ENCODE results near the gene CTXN2. TPM values are rescaled to one million over a fixed set of nuclear protein-coding genes. Genes with fewer than 3 reads are reported as not detected.
A peak's percentile ranks its signal among the peaks of the same experiment; 100 is the strongest.

Gene CTXN2
- total and polyA plus RNA-seq, 2 of the 4 experiments (the other 2 are of a cell fraction), result not detected

DNA sequence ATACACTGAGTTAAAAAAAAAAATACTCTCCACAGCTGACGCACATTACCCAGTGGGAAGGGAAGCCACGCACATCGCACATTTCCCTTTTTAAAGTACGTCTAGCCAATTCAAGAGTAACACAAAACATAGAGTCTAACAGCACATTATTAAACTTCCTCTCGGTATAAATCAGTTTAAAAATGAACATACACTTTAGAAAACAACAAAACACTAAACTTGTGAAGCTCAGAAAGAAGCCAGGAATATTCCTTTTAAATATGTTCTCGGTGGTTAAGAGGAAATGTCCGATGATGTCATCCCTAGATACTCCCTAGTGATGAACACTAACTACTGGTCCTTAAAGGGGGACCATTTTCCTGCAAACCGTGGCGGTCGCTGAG lies 14.1 kb upstream of the CTXN2 start:
- Histone ChIP-seq H4K91ac (ENCODE audit: insufficient read depth, low read depth, low read length) (0 out of 2 replicates have a peak overlapping the region, but pooled peaks have one; percentile 43), H2BK20ac (ENCODE audit: low read depth, low read length) (no peak overlapping the region), H3K9ac (ENCODE audit: low read depth, low read length) (0 out of 2 replicates have a peak overlapping the region, but pooled peaks have one; percentile 52), H3K14ac (replicated peaks; ENCODE audit: low read depth, low read length) (no peak overlapping the region), H3K9me1 (ENCODE audit: insufficient read depth, low read length) (no peaks in the 10 kb centered on the region), H4K20me1 (ENCODE audit: insufficient read depth, low read length) (no peaks in the 10 kb centered on the region), H3K27me3 (ENCODE audit: control insufficient read depth, insufficient read depth, low read length) (0 out of 2 replicates have a peak, but pooled peaks cover 2% of the 10 kb centered on the region), H2BK15ac (ENCODE audit: low read depth, low read length) (peak overlapping the region; percentile 60; the same call in 1 of the 3 replicates), H3K4me3 (ENCODE audit: insufficient read depth, low read depth, low read length) (peak overlapping the region; percentile 93), H3K9me3 (ENCODE audit: control insufficient read depth, insufficient read depth, low read length) (no peaks in the 10 kb centered on the region), H4K5ac (ENCODE audit: low read depth, low read length) (no peak overlapping the region), H3K79me1 (ENCODE audit: low read depth in 1 of 2, low read length in 2 of 2) (peaks cover 11 to 15% of the 10 kb centered on the region in 2 experiments), H2AK9ac (replicated peaks; ENCODE audit: low read depth, low read length, poor library complexity) (no peak overlapping the region), H4K8ac (ENCODE audit: low read depth in 2 of 2, low read length in 2 of 2) (0 out of 4 replicates have a peak overlapping the region, but pooled peaks of 1 of the 2 experiments have one; percentile 2), H2BK120ac (ENCODE audit: low read depth, low read length) (no peak overlapping the region), H3K4ac (ENCODE audit: low read depth, low read length) (no peak overlapping the region), H2BK5ac (ENCODE audit: low read depth, low read length, poor library complexity, severe bottlenecking) (peak overlapping the region; percentile 17), H3K27ac (ENCODE audit: insufficient read depth, low read length) (peak overlapping the region; percentile 20; the same call in 1 of the 2 replicates), H3K56ac (ENCODE audit: extremely low read depth, insufficient read depth, low read length) (0 out of 2 replicates have a peak overlapping the region, but pooled peaks have one; percentile 6), H2AK5ac (ENCODE audit: low read depth, low read length) (no peak overlapping the region), H3K23ac (ENCODE audit: low read depth, low read length) (no peak overlapping the region), H3K36me3 (ENCODE audit: control insufficient read depth, insufficient read depth, low read length) (no peaks in the 10 kb centered on the region), H2AFZ (replicated peaks; ENCODE audit: low read length, poor library complexity) (peak overlapping the region; percentile 92), H3K18ac (ENCODE audit: low read depth, low read length) (no peak overlapping the region), H3K4me1 (ENCODE audit: control insufficient read depth, insufficient read depth, low read length) (no peaks in the 10 kb centered on the region; the same call in 1 of the 2 replicates), H3K4me2 (ENCODE audit: low read depth, low read length) (peak overlapping the region; percentile 85)
- WGBS, 2 experiments (ENCODE audit: extremely low coverage in 2 of 2, insufficient read length in 1 of 2), result 20% methylated on average over 1 of the region's 10 CpGs; no CpG with 5 or more reads in 1 of the 2 experiments
- DNase-seq, result peak; percentile 62
- dilution Hi-C loops (cut with HindIII; ENCODE audit: low sequenced_read_pairs, unreplicated experiment), result no loop called here
- intact Hi-C loops (cut with micrococcal nuclease), result no loop called here
- in situ Hi-C loops (cut with MboI; ENCODE audit: low sequenced_read_pairs), result no loop called here
- no peak for TF ChIP-seq MAZ (IDR thresholded peaks at IDR 0.05; ENCODE audit: borderline replicate concordance, low read depth, low read length)
- TF ChIP-seq, protein P1, sequence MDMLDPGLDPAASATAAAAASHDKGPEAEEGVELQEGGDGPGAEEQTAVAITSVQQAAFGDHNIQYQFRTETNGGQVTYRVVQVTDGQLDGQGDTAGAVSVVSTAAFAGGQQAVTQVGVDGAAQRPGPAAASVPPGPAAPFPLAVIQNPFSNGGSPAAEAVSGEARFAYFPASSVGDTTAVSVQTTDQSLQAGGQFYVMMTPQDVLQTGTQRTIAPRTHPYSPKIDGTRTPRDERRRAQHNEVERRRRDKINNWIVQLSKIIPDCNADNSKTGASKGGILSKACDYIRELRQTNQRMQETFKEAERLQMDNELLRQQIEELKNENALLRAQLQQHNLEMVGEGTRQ (IDR thresholded peaks at IDR 0.05; ENCODE audit: low read depth, low read length), result no peak
- no peak for TF ChIP-seq SMC3 (IDR thresholded peaks at IDR 0.05; ENCODE audit: low read depth, low read length)
- no peak for TF ChIP-seq MAFK (IDR thresholded peaks at IDR 0.05; ENCODE audit: low read depth, low read length)
- TF ChIP-seq, protein P2, sequence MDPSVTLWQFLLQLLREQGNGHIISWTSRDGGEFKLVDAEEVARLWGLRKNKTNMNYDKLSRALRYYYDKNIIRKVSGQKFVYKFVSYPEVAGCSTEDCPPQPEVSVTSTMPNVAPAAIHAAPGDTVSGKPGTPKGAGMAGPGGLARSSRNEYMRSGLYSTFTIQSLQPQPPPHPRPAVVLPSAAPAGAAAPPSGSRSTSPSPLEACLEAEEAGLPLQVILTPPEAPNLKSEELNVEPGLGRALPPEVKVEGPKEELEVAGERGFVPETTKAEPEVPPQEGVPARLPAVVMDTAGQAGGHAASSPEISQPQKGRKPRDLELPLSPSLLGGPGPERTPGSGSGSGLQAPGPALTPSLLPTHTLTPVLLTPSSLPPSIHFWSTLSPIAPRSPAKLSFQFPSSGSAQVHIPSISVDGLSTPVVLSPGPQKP (IDR thresholded peaks at IDR 0.05; ENCODE audit: borderline replicate concordance, low read depth, low read length), result no peak
- TF ChIP-seq RCOR1 (IDR thresholded peaks at IDR 0.05; ENCODE audit: insufficient replicate concordance, low read length), result no peak
- no peak for TF ChIP-seq CEBPB (IDR thresholded peaks at IDR 0.05; ENCODE audit: low read depth, low read length)
- TF ChIP-seq NFE2L2 (IDR thresholded peaks at IDR 0.05; ENCODE audit: low read depth, low read length), result no peak
- no peak for TF ChIP-seq RAD21 (IDR thresholded peaks at IDR 0.05; ENCODE audit: low read length)
- no peak for TF ChIP-seq MXI1 (IDR thresholded peaks at IDR 0.05; ENCODE audit: borderline replicate concordance, low read depth, low read length)
- TF ChIP-seq BHLHE40 (IDR thresholded peaks at IDR 0.05; ENCODE audit: low read depth, low read length), result no peak
- TF ChIP-seq RFX5 (IDR thresholded peaks at IDR 0.05; ENCODE audit: low read depth, low read length), result no peak
- no peak for TF ChIP-seq FOS (IDR thresholded peaks at IDR 0.05; ENCODE audit: low read depth, low read length)
- TF ChIP-seq, protein P3, sequence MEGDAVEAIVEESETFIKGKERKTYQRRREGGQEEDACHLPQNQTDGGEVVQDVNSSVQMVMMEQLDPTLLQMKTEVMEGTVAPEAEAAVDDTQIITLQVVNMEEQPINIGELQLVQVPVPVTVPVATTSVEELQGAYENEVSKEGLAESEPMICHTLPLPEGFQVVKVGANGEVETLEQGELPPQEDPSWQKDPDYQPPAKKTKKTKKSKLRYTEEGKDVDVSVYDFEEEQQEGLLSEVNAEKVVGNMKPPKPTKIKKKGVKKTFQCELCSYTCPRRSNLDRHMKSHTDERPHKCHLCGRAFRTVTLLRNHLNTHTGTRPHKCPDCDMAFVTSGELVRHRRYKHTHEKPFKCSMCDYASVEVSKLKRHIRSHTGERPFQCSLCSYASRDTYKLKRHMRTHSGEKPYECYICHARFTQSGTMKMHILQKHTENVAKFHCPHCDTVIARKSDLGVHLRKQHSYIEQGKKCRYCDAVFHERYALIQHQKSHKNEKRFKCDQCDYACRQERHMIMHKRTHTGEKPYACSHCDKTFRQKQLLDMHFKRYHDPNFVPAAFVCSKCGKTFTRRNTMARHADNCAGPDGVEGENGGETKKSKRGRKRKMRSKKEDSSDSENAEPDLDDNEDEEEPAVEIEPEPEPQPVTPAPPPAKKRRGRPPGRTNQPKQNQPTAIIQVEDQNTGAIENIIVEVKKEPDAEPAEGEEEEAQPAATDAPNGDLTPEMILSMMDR (conservative IDR thresholded peaks at IDR 0.05; ENCODE audit: low read depth, low read length), result no peak
- no peak for TF ChIP-seq POLR2A (IDR thresholded peaks at IDR 0.05; ENCODE audit: low read depth, low read length)
- no peak for TF ChIP-seq CHD1 (IDR thresholded peaks at IDR 0.05; ENCODE audit: low read depth, low read length)
- POLR2A ChIA-PET (ENCODE audit: unreplicated experiment), result no interaction called here
- no TSS peak for BruUV-seq (replicated peaks)
- CTCF ChIA-PET, result interaction anchor here (0.7 kb wide), 2 partner anchors 36 to 1049 kb away, joined by 3 read pairs; no protein-coding TSS in a partner anchor
- peak; percentile 75 for ATAC-seq (ENCODE audit: low read depth)

Data from IMR-90 (cell line).